Measurements from ENCODE around the gene CLCA1.

CLCA1 gene

DNA sequence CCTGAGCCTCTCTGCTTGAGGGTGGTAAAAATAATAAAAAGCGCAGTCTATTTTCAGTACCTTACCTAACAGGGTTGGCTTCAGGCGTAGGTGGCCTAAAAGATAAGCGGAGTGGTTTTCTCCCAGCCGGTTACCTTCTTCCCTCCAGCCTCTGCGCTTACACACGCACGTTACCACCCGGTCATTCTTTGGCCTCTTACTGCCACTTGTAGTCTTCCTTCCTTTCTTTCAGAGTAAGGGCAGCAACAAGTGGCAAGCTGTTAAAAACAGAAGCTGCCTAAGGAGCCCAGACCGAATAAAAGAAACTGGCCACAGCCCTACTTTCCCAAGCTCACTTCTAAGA lies 35.4 kb downstream of the CLCA1 start:
- no peak for DNase-seq

DNA sequence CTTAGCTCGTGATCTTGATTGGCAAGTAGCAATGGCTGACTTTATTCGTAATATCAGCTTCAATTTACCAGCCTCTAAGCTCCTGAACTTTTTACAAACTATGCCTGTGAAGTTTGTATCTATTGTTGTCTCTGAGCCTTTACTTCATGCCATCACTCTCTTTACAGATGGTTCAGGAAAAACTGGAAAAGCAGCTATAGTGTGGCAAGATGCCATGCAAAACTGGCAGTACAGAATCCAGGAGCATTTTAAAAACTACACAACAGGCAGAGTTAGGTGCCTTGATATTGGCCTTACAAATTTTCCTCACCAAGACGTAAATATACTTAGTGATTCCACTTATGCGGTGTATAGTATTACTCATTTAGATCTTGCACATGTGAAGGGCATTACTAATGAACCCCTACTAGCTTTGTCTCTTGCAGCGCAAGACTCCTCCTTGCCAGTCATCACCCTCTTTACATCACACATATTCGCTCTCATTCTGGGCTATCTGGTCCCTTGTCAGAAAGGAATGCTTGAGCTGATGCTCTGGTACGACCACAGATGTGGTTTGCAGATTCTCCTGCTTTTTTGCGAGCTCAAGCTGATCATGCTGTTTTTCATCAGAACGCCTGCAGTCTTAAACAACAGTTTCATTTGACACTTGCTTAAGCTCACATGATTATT lies 36.3 kb downstream of the CLCA1 start:
- DNase-seq, result no peak

- DNase-seq, result no peak
Measured at GRCh38 chr1:86505564-86505902, 36.8 kb downstream of the CLCA1 start.

- DNase-seq, result peak; percentile 33
Measured at GRCh38 chr1:86507935-86508582, 39.3 kb downstream of the CLCA1 start.

DNA sequence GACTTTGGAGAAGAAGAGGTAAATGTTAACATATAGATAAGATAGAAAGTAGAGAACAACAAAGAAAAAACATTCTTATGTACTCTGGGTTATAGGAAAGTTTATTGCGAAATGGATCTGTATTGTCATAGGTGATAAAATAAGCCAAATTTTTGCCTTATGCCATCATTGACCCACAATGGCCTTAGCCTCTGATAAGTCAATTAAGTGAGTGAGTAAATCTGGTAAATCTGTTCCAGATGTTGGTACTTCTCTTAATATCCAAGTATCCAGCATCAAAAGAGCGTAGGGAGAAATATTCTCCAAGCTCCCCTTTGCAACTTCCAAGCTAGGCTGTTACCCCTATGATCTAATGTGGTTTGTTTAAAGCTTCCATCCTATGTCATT lies 39.8 kb downstream of the CLCA1 start:
- no peak for DNase-seq

DNA sequence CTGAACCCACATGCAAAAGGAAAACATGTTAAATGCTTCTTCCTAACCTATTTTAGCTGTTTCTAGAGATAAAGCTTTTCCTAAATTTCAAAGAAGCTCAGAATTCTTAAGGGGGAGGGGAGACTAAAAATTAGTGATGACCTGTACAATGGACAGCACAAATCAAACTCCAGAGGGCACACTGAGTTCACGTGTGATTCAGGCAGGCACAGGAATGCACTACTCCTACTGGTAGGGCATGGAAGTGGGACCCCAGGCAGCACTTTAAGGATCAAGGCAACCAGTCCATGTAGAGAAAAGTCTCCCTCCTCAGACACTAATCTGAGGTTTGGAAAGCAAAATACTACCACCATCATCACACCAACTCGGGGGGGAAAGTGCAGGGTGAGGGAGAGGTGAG lies 46.9 kb downstream of the CLCA1 start:
- DNase-seq, result no peak

GRCh38 chr1:86516335-86516734 lies 47.6 kb downstream of the CLCA1 start:
- DNase-seq, result no peak

DNA sequence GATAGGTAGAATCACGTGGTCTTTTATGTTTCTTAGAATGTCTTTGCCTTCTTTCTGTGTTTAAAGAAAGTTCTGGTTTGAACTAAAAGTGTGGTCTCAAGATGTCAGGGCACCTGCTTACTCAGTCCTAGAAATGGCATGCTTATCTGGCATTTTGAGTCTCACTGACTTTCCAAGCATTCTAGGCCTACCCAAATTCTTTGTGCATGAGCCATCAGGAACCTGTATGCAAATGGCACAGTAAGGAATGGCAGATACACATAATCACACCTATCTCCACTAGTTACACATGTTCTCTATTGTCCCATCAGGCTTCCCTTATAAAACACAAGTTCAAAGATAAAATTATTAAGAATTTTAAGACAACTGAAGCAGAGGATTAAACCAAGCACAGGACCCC lies 48.6 kb downstream of the CLCA1 start:
- DNase-seq, result no peak

DNA sequence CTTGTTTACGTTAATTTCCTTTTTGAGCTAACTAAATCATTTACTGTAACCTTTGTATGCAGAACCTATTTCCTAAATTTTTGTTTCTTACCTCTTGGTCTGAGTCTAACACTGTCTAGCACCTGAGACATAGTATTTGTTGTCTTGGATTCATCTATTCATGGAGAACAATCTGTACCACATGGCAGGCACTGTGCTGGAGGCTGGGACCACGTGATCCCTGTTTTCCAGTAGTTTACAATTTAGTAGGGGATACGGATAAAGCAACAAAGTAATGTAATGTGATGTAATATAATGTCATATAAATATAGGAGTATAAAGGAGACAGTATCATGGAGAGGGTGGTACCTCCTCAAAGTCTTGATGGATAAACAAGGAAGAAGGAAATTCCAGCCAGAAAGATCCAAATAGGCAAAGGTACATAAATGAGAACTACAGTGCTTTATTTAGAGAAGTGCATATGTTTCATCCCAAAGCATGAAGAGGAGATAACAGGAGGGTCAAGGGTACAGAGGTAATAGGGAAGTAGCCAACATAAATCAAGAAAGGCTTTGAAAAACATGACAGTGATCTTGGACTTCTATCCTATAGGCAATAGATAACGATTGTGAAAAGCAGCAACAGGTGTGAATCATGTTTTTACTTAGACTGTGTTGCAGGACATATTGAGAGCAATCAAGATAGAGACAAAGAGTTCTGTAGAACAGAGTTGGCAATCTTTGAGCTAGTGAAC lies 52.2 kb downstream of the CLCA1 start:
- no peak for DNase-seq

GRCh38 chr1:86521522-86521891 lies 52.8 kb downstream of the CLCA1 start:
- DNase-seq, result no peak

DNA sequence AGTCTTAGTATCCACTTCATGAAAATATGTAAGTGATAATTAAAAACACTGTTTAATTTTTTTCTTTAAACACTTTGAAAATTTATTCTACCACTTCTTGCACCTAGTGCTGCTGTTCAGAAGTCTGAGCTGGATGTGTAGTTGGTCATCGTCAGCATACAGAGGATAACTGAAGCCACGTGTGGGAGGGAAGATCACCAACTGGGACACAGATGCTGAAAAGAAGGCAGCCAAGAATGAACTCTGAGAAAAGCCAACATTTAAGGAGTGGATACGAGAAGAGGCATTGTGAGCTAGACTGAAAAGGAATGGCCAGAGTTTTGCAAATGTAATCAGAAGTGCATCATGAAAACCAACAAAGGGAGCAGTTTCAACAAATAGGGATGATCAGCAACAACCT lies 53.5 kb downstream of the CLCA1 start:
- no peak for DNase-seq

- no peak for DNase-seq
Measured at GRCh38 chr1:86523670-86524354, 55.1 kb downstream of the CLCA1 start.

DNA sequence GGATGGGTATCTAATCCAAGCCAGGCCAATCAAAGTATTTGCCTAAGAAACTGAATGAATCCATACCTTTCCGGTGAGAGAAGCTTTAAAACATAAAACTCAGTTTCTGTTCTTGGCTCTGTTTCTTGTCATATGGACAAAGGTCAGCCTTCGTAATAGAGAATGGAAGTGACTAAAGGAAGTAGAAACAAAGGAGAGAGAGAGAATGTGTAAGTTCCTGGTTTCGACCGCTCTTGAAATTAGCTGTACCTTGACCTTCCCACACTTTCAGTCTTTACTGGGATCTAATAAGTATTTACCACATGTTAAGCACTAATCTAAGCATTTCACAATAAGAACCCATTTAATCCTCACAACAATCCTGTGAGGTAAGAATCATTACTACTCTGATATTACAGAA lies 58.6 kb downstream of the CLCA1 start:
- DNase-seq, result no peak

GRCh38 chr1:86530211-86530845 lies 61.6 kb downstream of the CLCA1 start:
- DNase-seq, result no peak

GRCh38 chr1:86537928-86538695 lies 69.4 kb downstream of the CLCA1 start:
- no peak for DNase-seq

DNA sequence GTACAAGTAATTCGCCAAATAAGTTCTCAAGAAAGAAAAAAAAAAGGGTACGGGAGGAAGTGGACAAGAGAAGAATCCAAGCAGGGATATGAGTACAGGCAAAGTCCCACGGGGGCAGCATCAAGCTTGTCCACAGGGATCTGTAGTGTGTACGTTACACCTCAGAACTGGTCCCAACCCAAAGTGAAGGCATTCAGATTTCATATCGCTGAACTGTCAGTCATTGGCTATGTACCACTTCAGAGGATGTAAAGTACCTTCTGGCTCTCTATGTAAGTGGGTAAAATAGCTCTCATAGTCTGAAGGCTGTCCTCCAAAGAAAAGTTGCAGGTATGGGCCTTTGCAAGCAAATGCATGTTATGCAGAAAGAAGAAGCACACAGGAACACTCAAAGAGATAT lies 70.0 kb downstream of the CLCA1 start:
- no peak for DNase-seq

DNA sequence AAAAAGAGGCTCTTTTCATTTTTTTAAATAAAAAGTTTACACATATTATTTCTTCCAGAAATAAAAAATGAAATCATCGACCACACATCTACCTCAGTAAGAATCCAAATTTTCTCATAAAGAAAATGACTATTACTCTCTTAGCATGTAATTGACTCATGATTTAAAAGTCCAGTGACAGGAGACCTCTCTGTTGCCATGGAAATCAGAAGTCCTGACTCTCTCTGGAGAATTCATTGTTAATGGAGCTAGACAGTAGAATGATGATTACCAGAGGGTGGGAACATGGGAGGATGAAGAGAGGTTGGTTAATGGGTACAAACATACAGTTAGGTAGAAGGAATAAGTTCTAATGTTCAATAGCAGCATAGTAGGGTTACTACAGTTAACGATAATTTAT lies 73.1 kb downstream of the CLCA1 start:
- no peak for DNase-seq

GRCh38 chr1:86542631-86543030 lies 73.9 kb downstream of the CLCA1 start:
- DNase-seq, result no peak

GRCh38 chr1:86546787-86547221 lies 78.1 kb downstream of the CLCA1 start, which contains the start of gene CLCA4:
CLCA4 (plus strand) TSS chr1:86547078; CDS start chr1:86547120, 42 bp downstream.
- DNase-seq, result no peak

- DNase-seq, result no peak
Measured at GRCh38 chr1:86548839-86549238, 80.1 kb downstream of the CLCA1 start.
